Stomach (tissue), 9 donors: ENCODE data around the gene RAPGEF3. TPM values are rescaled to one million over a fixed set of nuclear protein-coding genes. Genes with fewer than 3 reads are reported as not detected.

ENCODE experiments used
- DNase-seq, 2 donors: peaks; one replicate each; pipeline versions ENCODE4 v3.0.0 to v3.0.0-alpha.2; 2013 to 2019
- H3K27ac ChIP-seq, 5 donors: fragments of 200-600 bp in 4 of 5; sonication (generic) in 4 of 5; one replicate each; pipeline ENCODE4 v1.5.1; 2013 to 2019; ENCODE audit warnings: mild to moderate bottlenecking in 1 of 5, moderate library complexity in 1 of 5
- H3K27me3 ChIP-seq, 3 donors: fragments of 200-600 bp; sonication (generic); one replicate each; pipeline ENCODE4 v1.5.1; 2017 to 2019; ENCODE audit warnings: mixed run types in 1 of 3
- H3K36me3 ChIP-seq, 4 donors: fragments of 200-600 bp; sonication (generic); 1 replicate in 3 of 4; 2 replicates in 1 of 4; pipeline ENCODE4 v1.5.1; 2016 to 2019
- H3K4me1 ChIP-seq, 4 donors: fragments of 200-600 bp; sonication (generic); one replicate each; pipeline ENCODE4 v1.5.1; 2016 to 2019
- H3K4me3 ChIP-seq, 4 donors: fragments of 200-600 bp; sonication (generic) in 3 of 4; one replicate each; pipeline ENCODE4 v1.5.1; 2016 to 2019; ENCODE audit warnings: mild to moderate bottlenecking in 1 of 4
- H3K9me3 ChIP-seq, 4 donors: fragments of 200-600 bp; sonication (generic); one replicate each; pipeline ENCODE4 v1.5.1; 2016 to 2019
- CTCF ChIP-seq, 7 experiments: fragments of 450-650 bp in 4 of 7; fragments of 200-600 bp in 3 of 7; sonication (generic) in 3 of 7; IDR thresholded peaks; one replicate each; pipeline ENCODE4 v1.5.1; 2016 to 2019; ENCODE audit warnings: antibody characterized with exemption in 7 of 7, control low read depth in 2 of 7, mild to moderate bottlenecking in 1 of 7
- EP300 ChIP-seq: sonication (generic); formaldehyde crosslinking; IDR thresholded peaks from one replicate; pipeline ENCODE4 v1.6.1; 2017; ENCODE audit warnings: antibody characterized with exemption
- POLR2A ChIP-seq, 4 donors: fragments of 450-650 bp; IDR thresholded peaks; one replicate each; pipeline ENCODE4 v1.6.1; 2016; ENCODE audit warnings: antibody characterized with exemption in 4 of 4, control low read depth in 2 of 4, mild to moderate bottlenecking in 1 of 4, moderate library complexity in 1 of 4
- POLR2AphosphoS5 ChIP-seq, 3 donors: sonication (generic); formaldehyde crosslinking; IDR thresholded peaks; one replicate each; pipeline ENCODE4 v1.6.1; 2016; ENCODE audit warnings: antibody characterized with exemption in 3 of 3
- WGBS, 5 donors: extraction: QIAGEN DNeasy Blood & Tissue Kit in 3 of 5; methylation state at CpG; one replicate each; pipeline versions ENCODE4 v1.1.5 to v1.1.7; 2013 to 2018; 5-methylcytosine and 5-hydroxymethylcytosine counted together
- intact Hi-C: fragments of 100-400 bp; cut with DNase I; formaldehyde crosslinking; loops from one replicate; pipeline ENCODE4 v1.15.1; 2023; ENCODE audit warnings: low total_unique reads
- polyA plus RNA-seq, 3 donors: library from polyadenylated mRNA; stranded (reverse); fragments of 200-250 nt; gene quantifications; one replicate each; pipeline ENCODE4 v1.2.3, GENCODE V29; 2013
- total RNA-seq, 5 donors: library from RNA; depleted of rRNA; stranded (reverse); fragments of >200 nt; gene quantifications; one replicate each; pipeline versions ENCODE4 v1.1.0 to v1.2.3, GENCODE V29; 2014 to 2016
- donor health status: healthy with polysubstance abuse.
- donor health status: Bipolar disorder and iron deficiency.
- donor health status: healthy.

RAPGEF3 gene
- total and polyA plus RNA-seq, 8 donors: 15.9 to 114 (median 23.9) TPM

GRCh38 chr12:47717046-47717442 is 41.6 kb downstream of the RAPGEF3 start:
- intact Hi-C loops: loop anchor here (5.0 to 10.0 kb wide), 3 partner anchors 48 to 128 kb away; no protein-coding TSS in a partner anchor
- Histone ChIP-seq H3K27ac (peak overlapping the region; percentile 11 to 86 (median 83)), H3K9me3 (no peaks in the 10 kb centered on the region), H3K4me1 (peaks cover 26 to 40% (median 34%) of the 10 kb centered on the region in 4 donors), H3K27me3 (no peaks in the 10 kb centered on the region), H3K36me3 (peaks cover 0 to 14% (median 2%) of the 10 kb centered on the region in 4 donors), H3K4me3 (no peak overlapping the region)
- 77 to 88% (median 81%) methylated on average over 5 to 6 of the region's 6 CpGs for WGBS, 5 donors
- DNase-seq: no peak
- TF ChIP-seq EP300: no peak
- no peak for TF ChIP-seq POLR2A (IDR thresholded peaks at IDR 0.05)
- no peak for TF ChIP-seq CTCF (IDR thresholded peaks at IDR 0.05)
- no peak for TF ChIP-seq POLR2AphosphoS5 (IDR thresholded peaks at IDR 0.05)

GRCh38 chr12:47715877-47716548 is 42.7 kb downstream of the RAPGEF3 start:
- Histone ChIP-seq H3K27me3 (no peaks in the 10 kb centered on the region), H3K4me3 (no peak overlapping the region), H3K9me3 (no peaks in the 10 kb centered on the region), H3K36me3 (peaks cover 0 to 12% (median 2%) of the 10 kb centered on the region in 4 donors), H3K27ac (peak overlapping the region in 4 of 5 donors; percentile 43 to 86 (median 84)), H3K4me1 (peaks cover 26 to 40% (median 34%) of the 10 kb centered on the region in 4 donors)
- TF ChIP-seq POLR2A (IDR thresholded peaks at IDR 0.05) (no peak), EP300 (no peak), CTCF (IDR thresholded peaks at IDR 0.05) (no peak)
- peak in 1 of 2 donors; percentile 32 for DNase-seq
- intact Hi-C loops: loop anchor here (5.0 to 10.0 kb wide), 3 partner anchors 49 to 129 kb away; no protein-coding TSS in a partner anchor
- 75 to 83% (median 80%) methylated on average over 13 of the region's 13 CpGs for WGBS, 5 donors

- Histone ChIP-seq H3K4me1 (peaks cover 26 to 40% (median 34%) of the 10 kb centered on the region in 4 donors), H3K9me3 (no peaks in the 10 kb centered on the region), H3K27ac (peak overlapping the region in 4 of 5 donors; percentile 43 to 86 (median 84)), H3K36me3 (peaks cover 0 to 7% (median under 1%) of the 10 kb centered on the region in 4 donors), H3K4me3 (no peak overlapping the region), H3K27me3 (no peaks in the 10 kb centered on the region)
- no peak for TF ChIP-seq EP300
- TF ChIP-seq POLR2A (IDR thresholded peaks at IDR 0.05): no peak
- TF ChIP-seq POLR2AphosphoS5 (IDR thresholded peaks at IDR 0.05): peak in 1 of 3 donors; percentile 21
- TF ChIP-seq CTCF (IDR thresholded peaks at IDR 0.05): peak in 5 of 7 experiments; percentile 53 to 85 (median 75)
- DNase-seq: peak; percentile 82 to 92
- intact Hi-C loops: loop anchor here (5.0 to 10.0 kb wide), 3 partner anchors 49 to 129 kb away; no protein-coding TSS in a partner anchor
- 6 to 17% (median 9%) methylated on average over 10 of the region's 10 CpGs for WGBS, 5 donors
Measured at GRCh38 chr12:47715393-47715876, 43.2 kb downstream of the RAPGEF3 start.

- TF ChIP-seq POLR2A (IDR thresholded peaks at IDR 0.05): no peak
- TF ChIP-seq CTCF (IDR thresholded peaks at IDR 0.05): no peak
- TF ChIP-seq EP300: no peak
- TF ChIP-seq POLR2AphosphoS5 (IDR thresholded peaks at IDR 0.05): no peak
- no peaks in the 10 kb centered on the region for H3K27me3 ChIP-seq
- 37 to 40% (median 40%) methylated on average over 5 of the region's 5 CpGs for WGBS, 5 donors
- no peak for DNase-seq
- H3K4me3 ChIP-seq: no peak overlapping the region
- peaks cover 26 to 40% (median 34%) of the 10 kb centered on the region in 4 donors for H3K4me1 ChIP-seq
- H3K36me3 ChIP-seq: peaks cover 0 to 3% (median 0%) of the 10 kb centered on the region in 4 donors
- H3K9me3 ChIP-seq: no peaks in the 10 kb centered on the region
- intact Hi-C loops: loop anchor here (5.0 to 10.0 kb wide), 3 partner anchors 50 to 130 kb away; no protein-coding TSS in a partner anchor
- peak overlapping the region in 3 of 5 donors; percentile 38 to 86 (median 83) for H3K27ac ChIP-seq
Measured at GRCh38 chr12:47714826-47715386, 43.8 kb downstream of the RAPGEF3 start.
